Naive thymus-derived CD4-positive, alpha-beta T cell (primary cell): ENCODE measurements around the gene LCE4A. TPM values are rescaled to one million over a fixed set of nuclear protein-coding genes. Genes with fewer than 3 reads are reported as not detected.
"Not testable (repeated sequence)": the region's sequence is repeated elsewhere in the genome, so short reads cannot be mapped to it uniquely, and the experiment has no call there.

ENCODE experiments used
- ATAC-seq: fragments of 150-1000 bp; cut with Tn5 transposase; 2 replicates; pipeline ENCODE4 v1.10.0; 2021; ENCODE audit warnings: mild to moderate bottlenecking, moderate library complexity
- CTCF ChIA-PET: fragments of 350-600 bp; sonication (Branson Sonifier 250); formaldehyde crosslinking; loops from one replicate; lab custom pipeline; 2021; ENCODE audit warnings: antibody characterized with exemption; lab: Charles Lee
- POLR2A ChIA-PET: fragments of 350-600 bp; sonication (Branson Sonifier 250); formaldehyde crosslinking; loops from one replicate; lab custom pipeline; 2021; ENCODE audit warnings: antibody characterized with exemption, inconsistent platforms; lab: Charles Lee
- DNase-seq, 9 donors: peaks; one replicate each; pipeline versions ENCODE4 v3.0.0 to v3.0.0-alpha.2; 2020 to 2022; ENCODE audit warnings: mixed read lengths in 1 of 9
- H3K27ac ChIP-seq: one replicate; pipeline ENCODE4 v1.7.0; 2013; ENCODE audit warnings: mild to moderate bottlenecking, low read depth, low read length, moderate library complexity
- H3K27me3 ChIP-seq, 2 donors: one replicate each; pipeline ENCODE4 v1.7.0; 2013; ENCODE audit warnings: low read length in 2 of 2, mild to moderate bottlenecking in 2 of 2, moderate library complexity in 2 of 2; ENCODE audit not compliant: control insufficient read depth in 2 of 2, insufficient read depth in 2 of 2
- H3K36me3 ChIP-seq, 3 experiments: 1 replicate in 2 of 3; 2 replicates in 1 of 3; pipeline ENCODE4 v1.7.0; 2013; ENCODE audit warnings: low read length in 3 of 3, mild to moderate bottlenecking in 3 of 3, moderate library complexity in 1 of 3; ENCODE audit not compliant: insufficient read depth in 3 of 3, control insufficient read depth in 2 of 3
- H3K4me1 ChIP-seq, 2 donors: one replicate each; pipeline ENCODE4 v1.7.0; 2013; ENCODE audit warnings: low read length in 2 of 2, mild to moderate bottlenecking in 2 of 2, moderate library complexity in 1 of 2; ENCODE audit not compliant: control insufficient read depth in 2 of 2, insufficient read depth in 2 of 2
- H3K4me3 ChIP-seq: 2 replicates; pipeline ENCODE4 v1.7.0; 2013; ENCODE audit warnings: mild to moderate bottlenecking, low read length
- H3K9me3 ChIP-seq, 3 experiments: 1 replicate in 2 of 3; 2 replicates in 1 of 3; pipeline ENCODE4 v1.7.0; 2013; ENCODE audit warnings: low read length in 3 of 3; ENCODE audit not compliant: control insufficient read depth in 2 of 3
- H3K27ac Mint-ChIP-seq, 9 donors: one replicate each; pipeline ENCODE4 v1.8.0; 2020 to 2022; ENCODE audit warnings: mixed read lengths in 9 of 9, mild to moderate bottlenecking in 8 of 9, moderate library complexity in 5 of 9, inconsistent platforms in 2 of 9
- H3K27me3 Mint-ChIP-seq, 5 donors: one replicate each; pipeline ENCODE4 v1.8.0; 2021 to 2022; ENCODE audit warnings: mixed read lengths in 5 of 5, mild to moderate bottlenecking in 1 of 5
- H3K36me3 Mint-ChIP-seq, 5 donors: one replicate each; pipeline ENCODE4 v1.8.0; 2020 to 2022; ENCODE audit warnings: mixed read lengths in 5 of 5, mild to moderate bottlenecking in 3 of 5, inconsistent platforms in 1 of 5
- H3K4me1 Mint-ChIP-seq, 7 donors: one replicate each; pipeline ENCODE4 v1.8.0; 2020 to 2022; ENCODE audit warnings: mixed read lengths in 7 of 7, mild to moderate bottlenecking in 3 of 7, inconsistent platforms in 1 of 7
- H3K4me3 Mint-ChIP-seq, 10 donors: one replicate each; pipeline ENCODE4 v1.8.0; 2020 to 2022; ENCODE audit warnings: mild to moderate bottlenecking in 10 of 10, mixed read lengths in 10 of 10, moderate library complexity in 6 of 10, inconsistent platforms in 2 of 10
- H3K9me3 Mint-ChIP-seq, 11 donors: one replicate each; pipeline ENCODE4 v1.8.0; 2020 to 2022; ENCODE audit warnings: mixed read lengths in 11 of 11, mild to moderate bottlenecking in 4 of 11, inconsistent platforms in 1 of 11, moderate library complexity in 1 of 11
- intact Hi-C, 2 donors: fragments of 100-400 bp; cut with micrococcal nuclease; formaldehyde crosslinking; loops; one replicate each; pipeline ENCODE4 v1.15.1; 2023
- polyA plus RNA-seq, 2 donors: library from polyadenylated mRNA; unstranded; fragments of 300-500 nt; fragmentation: Illumina TruSeq; gene quantifications; one replicate each; pipeline ENCODE4 v1.2.3, GENCODE V29; 2021
- total RNA-seq, 6 experiments: library from RNA in 5 of 6; stranded (reverse) in 5 of 6; gene quantifications; 1 replicate in 5 of 6; 2 replicates in 1 of 6; pipeline ENCODE4 v1.2.3 and lab custom pipeline; 2021 to 2026

Gene LCE4A, protein sequence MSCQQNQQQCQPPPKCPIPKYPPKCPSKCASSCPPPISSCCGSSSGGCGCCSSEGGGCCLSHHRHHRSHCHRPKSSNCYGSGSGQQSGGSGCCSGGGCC
- total RNA-seq, result not detected
- polyA plus RNA-seq, result not detected
- not detected for total RNA-seq (lab: John Stamatoyannopoulos, UW)

- peaks cover 0 to 13% (median 2%) of the 10 kb centered on the region in 11 donors for H3K9me3 Mint-ChIP-seq
- POLR2A ChIA-PET, result no interaction called here
Observed at GRCh38 chr1:152707860-152708259, at the start of gene LCE4A. Gene LCE4A (plus strand): TSS chr1:152708160. CDS start chr1:152709076, 916 bp downstream.

DNA sequence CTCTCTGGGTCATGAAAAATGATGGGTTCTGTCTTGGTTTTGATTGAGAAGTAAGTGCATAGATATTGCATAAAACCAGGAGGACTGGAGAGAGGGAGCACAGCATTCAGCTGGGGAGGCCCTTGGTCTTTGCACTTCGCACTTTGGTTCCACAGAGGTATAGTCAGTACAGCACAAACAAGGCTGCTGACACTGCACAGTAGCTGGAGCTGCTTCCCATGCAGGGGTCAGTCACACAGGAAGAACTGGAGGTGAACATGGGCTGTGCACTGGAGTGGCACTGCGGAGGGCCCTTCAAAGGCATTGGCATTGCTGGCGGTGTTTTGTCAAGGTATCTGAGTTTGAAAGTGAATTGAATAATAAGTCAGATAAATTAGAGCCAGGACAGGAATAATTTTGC, 49.3 kb upstream of the LCE4A start:
- H3K4me1 Mint-ChIP-seq, result peaks cover 0 to 4% (median 0%) of the 10 kb centered on the region in 7 donors
- Histone ChIP-seq H3K27me3 (no peaks in the 10 kb centered on the region), H3K27ac (no peak overlapping the region), H3K9me3 (no peaks in the 10 kb centered on the region), H3K4me1 (no peaks in the 10 kb centered on the region), H3K36me3 (no peaks in the 10 kb centered on the region), H3K4me3 (no peak overlapping the region)
- no peak overlapping the region for H3K27ac Mint-ChIP-seq
- ChIA-PET POLR2A (no interaction called here), CTCF (interaction anchor here (0.7 kb wide), 1 partner anchor 632 kb away, joined by 4 read pairs; no protein-coding TSS in a partner anchor)
- no peaks in the 10 kb centered on the region for H3K9me3 Mint-ChIP-seq
- no peak for ATAC-seq
- H3K4me3 Mint-ChIP-seq, result no peak overlapping the region
- peaks cover 9 to 20% (median 16%) of the 10 kb centered on the region in 5 donors for H3K27me3 Mint-ChIP-seq
- intact Hi-C loops, result no loop called here
- H3K36me3 Mint-ChIP-seq, result no peaks in the 10 kb centered on the region
- no peak for DNase-seq

More at GRCh38 chr1:152707860-152708259, at the start of gene LCE4A:
- Histone ChIP-seq H3K9me3 (no peaks in the 10 kb centered on the region), H3K4me1 (no peaks in the 10 kb centered on the region), H3K27me3 (peaks cover 0 to 4% of the 10 kb centered on the region in 2 donors), H3K36me3 (no peaks in the 10 kb centered on the region), H3K27ac (no peak within 1 kb of the TSS), H3K4me3 (no peak within 1 kb of the TSS)
- ATAC-seq, result no peak
- Mint-ChIP-seq H3K4me3 (no peak within 1 kb of the TSS), H3K4me1 (no peaks in the 10 kb centered on the region), H3K36me3 (peaks cover 0 to 5% (median 0%) of the 10 kb centered on the region in 5 donors), H3K27ac (no peak within 1 kb of the TSS), H3K27me3 (peaks cover 12 to 58% (median 35%) of the 10 kb centered on the region in 5 donors)
- CTCF ChIA-PET, result no interaction called here
- intact Hi-C loops, result no loop called here
- DNase-seq, result no peak

DNA sequence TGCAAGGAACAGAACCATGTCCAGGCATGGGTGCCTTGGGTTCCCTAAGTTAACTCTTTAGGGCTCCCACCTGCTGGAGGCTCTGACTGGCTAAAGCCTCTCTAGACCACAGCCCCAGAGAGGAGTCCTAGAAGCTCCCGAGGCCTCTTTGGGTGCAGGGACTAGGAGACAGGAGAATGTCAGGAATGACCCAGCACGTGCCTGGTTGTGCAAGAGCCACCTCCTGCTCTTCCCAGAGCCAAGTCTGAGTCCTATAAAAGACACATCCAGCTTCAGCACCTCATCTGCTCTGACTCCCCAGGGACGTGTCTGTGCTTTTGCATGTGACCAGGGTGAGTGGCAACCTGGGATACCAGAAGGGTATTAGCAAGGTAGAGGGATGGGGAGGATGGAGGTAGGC, 44.9 kb upstream of the LCE4A start, which contains the start of gene LCE2D:
Gene LCE2D (plus strand): TSS at position 283 of the 400 bp plus-strand sequence. CDS start 726 bp downstream, outside the sequence.
- Mint-ChIP-seq H3K36me3 (no peaks in the 10 kb centered on the region), H3K27me3 (peaks cover 2 to 38% (median 23%) of the 10 kb centered on the region in 5 donors), H3K4me3 (no peak within 1 kb of the TSS), H3K9me3 (no peaks in the 10 kb centered on the region), H3K4me1 (no peaks in the 10 kb centered on the region), H3K27ac (no peak within 1 kb of the TSS)
- H3K4me3 ChIP-seq, result no peak within 1 kb of the TSS
- H3K4me1 ChIP-seq, result no peaks in the 10 kb centered on the region
- ChIA-PET POLR2A (no interaction called here), CTCF (no interaction called here)
- DNase-seq (no peak), ATAC-seq (no peak)
- H3K9me3 ChIP-seq, result no peaks in the 10 kb centered on the region
- no peaks in the 10 kb centered on the region for H3K36me3 ChIP-seq
- intact Hi-C loops, result no loop called here
- H3K27me3 ChIP-seq, result no peaks in the 10 kb centered on the region
- no peak within 1 kb of the TSS for H3K27ac ChIP-seq

DNA sequence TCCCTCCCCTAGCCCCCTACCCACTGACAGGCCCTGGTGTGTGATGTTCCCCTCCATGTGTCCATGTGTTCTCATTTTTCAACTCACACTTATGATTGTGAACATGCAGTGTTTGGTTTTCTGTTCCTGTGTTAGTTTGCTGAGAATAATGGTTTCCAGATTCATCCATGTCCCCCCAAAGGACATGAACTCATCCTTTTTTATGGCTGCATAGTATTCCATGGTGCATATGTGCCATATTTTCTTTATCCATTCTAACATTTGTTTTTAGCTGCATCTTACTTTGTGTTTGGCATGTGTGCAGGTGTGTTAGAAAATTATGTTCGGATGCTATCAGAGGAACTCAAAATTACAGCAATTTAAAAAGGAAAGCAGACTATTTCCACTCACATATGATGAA, 41.8 kb upstream of the LCE4A start:
- H3K36me3 Mint-ChIP-seq, intact Hi-C loops, H3K4me1 Mint-ChIP-seq, DNase-seq, H3K27ac Mint-ChIP-seq, POLR2A ChIA-PET, ATAC-seq, H3K27me3 ChIP-seq, CTCF ChIA-PET, H3K4me3 ChIP-seq, H3K9me3 Mint-ChIP-seq, H3K27ac ChIP-seq, H3K4me1 ChIP-seq, H3K36me3 ChIP-seq, H3K4me3 Mint-ChIP-seq, H3K9me3 ChIP-seq: not testable (repeated sequence)
- peaks cover 2 to 51% (median 32%) of the 10 kb centered on the region in 5 donors for H3K27me3 Mint-ChIP-seq

- Mint-ChIP-seq H3K27me3 (peaks cover 2 to 48% (median 32%) of the 10 kb centered on the region in 5 donors), H3K36me3 (no peaks in the 10 kb centered on the region), H3K9me3 (peaks cover 0 to 4% (median 0%) of the 10 kb centered on the region in 11 donors), H3K4me1 (no peaks in the 10 kb centered on the region), H3K4me3 (no peak overlapping the region), H3K27ac (no peak overlapping the region)
- ChIA-PET POLR2A (no interaction called here), CTCF (no interaction called here)
- H3K27me3 ChIP-seq, result no peaks in the 10 kb centered on the region
- no peak overlapping the region for H3K27ac ChIP-seq
- H3K4me1 ChIP-seq, result no peaks in the 10 kb centered on the region
- no peak overlapping the region for H3K4me3 ChIP-seq
- DNase-seq (no peak), ATAC-seq (no peak)
- intact Hi-C loops, result no loop called here
- no peaks in the 10 kb centered on the region for H3K9me3 ChIP-seq
- H3K36me3 ChIP-seq, result no peaks in the 10 kb centered on the region
Observed at GRCh38 chr1:152667648-152668047, 40.3 kb upstream of the LCE4A start.

- Mint-ChIP-seq H3K27me3 (peaks cover under 1 to 37% (median 32%) of the 10 kb centered on the region in 5 donors), H3K27ac (no peak overlapping the region), H3K4me1 (no peaks in the 10 kb centered on the region), H3K4me3 (no peak overlapping the region), H3K9me3 (peaks cover 0 to 4% (median 0%) of the 10 kb centered on the region in 11 donors), H3K36me3 (no peaks in the 10 kb centered on the region)
- no peak overlapping the region for H3K27ac ChIP-seq
- no peaks in the 10 kb centered on the region for H3K27me3 ChIP-seq
- no peaks in the 10 kb centered on the region for H3K9me3 ChIP-seq
- ATAC-seq, result no peak
- intact Hi-C loops, result no loop called here
- H3K36me3 ChIP-seq, result no peaks in the 10 kb centered on the region
- no peak overlapping the region for H3K4me3 ChIP-seq
- no peak for DNase-seq
- no peaks in the 10 kb centered on the region for H3K4me1 ChIP-seq
- ChIA-PET POLR2A (no interaction called here), CTCF (interaction anchor here (0.7 kb wide), 1 partner anchor 12 kb away, joined by 7 read pairs; no protein-coding TSS in a partner anchor)
Observed at GRCh38 chr1:152673016-152673415, 34.9 kb upstream of the LCE4A start.

DNA sequence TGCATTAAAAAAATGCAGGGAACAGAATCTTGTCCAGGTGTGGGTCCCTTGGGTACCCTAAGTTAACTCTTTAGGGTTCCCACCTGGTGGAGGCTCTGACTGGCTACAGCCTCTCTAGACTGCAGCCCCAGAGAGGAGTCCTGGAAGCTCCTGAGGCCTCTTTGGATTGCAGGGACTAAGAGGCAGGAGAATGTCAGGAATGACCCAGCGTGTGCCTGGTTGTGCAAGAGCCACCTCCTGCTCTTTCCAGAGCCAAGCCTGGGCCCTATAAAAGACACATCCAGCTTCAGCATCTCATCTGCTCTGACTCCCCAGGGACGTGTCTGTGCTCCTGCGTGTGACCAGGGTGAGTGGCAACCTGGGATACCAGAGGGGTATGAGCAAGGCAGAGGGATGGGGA, 33.0 kb upstream of the LCE4A start, which contains the start of gene LCE2C:
Gene LCE2C (plus strand): TSS at position 297 of the 400 bp plus-strand sequence. CDS start 737 bp downstream, outside the sequence.
- POLR2A ChIA-PET, ATAC-seq, H3K9me3 Mint-ChIP-seq, intact Hi-C loops, H3K4me1 Mint-ChIP-seq, H3K9me3 ChIP-seq, CTCF ChIA-PET, H3K27me3 ChIP-seq, H3K27ac ChIP-seq, H3K36me3 Mint-ChIP-seq, H3K4me3 Mint-ChIP-seq, H3K27ac Mint-ChIP-seq, H3K4me3 ChIP-seq, H3K4me1 ChIP-seq, DNase-seq, H3K36me3 ChIP-seq: not testable (repeated sequence)
- peaks cover 3 to 39% (median 32%) of the 10 kb centered on the region in 5 donors for H3K27me3 Mint-ChIP-seq
